Stimulated activated CD4-positive, alpha-beta T cell treated with anti-CD3 and anti-CD28 coated beads, Interleukin-2, amount 100 ng/mL, for 4 hours (primary cell): ENCODE measurements around the gene THAP5.

Source experiments
- DNase-seq: peaks from one replicate; pipeline ENCODE4 v3.0.0-alpha.2; 2020; ENCODE audit warnings: low read depth

Gene THAP5

DNA sequence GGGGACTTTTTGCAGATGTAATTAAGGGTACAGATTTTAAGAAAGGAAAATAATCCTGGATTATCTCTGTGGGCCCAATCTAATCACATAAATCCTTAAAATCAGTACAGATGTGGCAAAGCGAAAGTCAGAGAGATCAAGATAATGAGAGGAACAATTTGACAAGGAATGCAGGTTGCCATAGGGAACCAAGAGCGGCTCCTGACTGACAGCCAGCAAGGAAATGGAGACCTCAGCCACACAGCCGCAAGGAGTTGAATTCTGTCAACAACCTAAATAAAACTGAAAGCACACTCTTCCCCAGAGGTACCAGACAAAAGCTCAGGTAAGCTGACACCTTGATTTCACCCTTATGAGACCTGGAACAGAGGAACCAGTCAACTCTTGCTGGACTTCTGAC, 40.2 kb downstream of the THAP5 start:
- no peak for DNase-seq

DNA sequence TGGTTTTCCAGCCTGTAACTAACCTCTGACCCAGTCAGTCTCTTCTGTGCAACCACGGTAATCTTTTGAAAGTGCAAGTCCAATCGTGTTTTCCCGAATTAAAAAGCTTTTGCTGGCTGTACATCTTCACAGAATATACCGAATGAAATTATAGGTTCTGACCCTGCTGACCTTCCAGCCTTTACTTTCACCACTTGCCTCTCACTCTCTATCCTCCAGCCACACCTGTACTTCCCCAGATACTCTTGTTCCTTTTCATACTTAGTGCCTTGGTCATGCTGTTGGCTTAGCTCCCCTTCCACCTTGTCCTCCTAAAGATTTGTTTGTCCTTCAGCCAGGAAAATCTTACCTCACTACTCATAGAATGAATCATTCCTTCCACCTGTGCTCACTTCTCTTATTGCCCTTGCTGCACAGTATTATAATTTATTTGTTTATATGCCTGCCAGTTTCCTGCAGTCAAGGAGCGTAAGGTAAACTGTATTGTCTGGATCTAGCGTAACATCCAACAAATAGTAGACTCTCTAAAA, 41.3 kb downstream of the THAP5 start:
- no peak for DNase-seq

- DNase-seq = no peak
Measured at GRCh38 chr7:108526768-108527017, 42.8 kb downstream of the THAP5 start.

- DNase-seq = peak; percentile 100
Measured at GRCh38 chr7:108525985-108526767, 43.3 kb downstream of the THAP5 start, which contains the start of gene PNPLA8. PNPLA8 (minus strand) TSS chr7:108526135; CDS start chr7:108515491, 10,644 bp downstream.

DNA sequence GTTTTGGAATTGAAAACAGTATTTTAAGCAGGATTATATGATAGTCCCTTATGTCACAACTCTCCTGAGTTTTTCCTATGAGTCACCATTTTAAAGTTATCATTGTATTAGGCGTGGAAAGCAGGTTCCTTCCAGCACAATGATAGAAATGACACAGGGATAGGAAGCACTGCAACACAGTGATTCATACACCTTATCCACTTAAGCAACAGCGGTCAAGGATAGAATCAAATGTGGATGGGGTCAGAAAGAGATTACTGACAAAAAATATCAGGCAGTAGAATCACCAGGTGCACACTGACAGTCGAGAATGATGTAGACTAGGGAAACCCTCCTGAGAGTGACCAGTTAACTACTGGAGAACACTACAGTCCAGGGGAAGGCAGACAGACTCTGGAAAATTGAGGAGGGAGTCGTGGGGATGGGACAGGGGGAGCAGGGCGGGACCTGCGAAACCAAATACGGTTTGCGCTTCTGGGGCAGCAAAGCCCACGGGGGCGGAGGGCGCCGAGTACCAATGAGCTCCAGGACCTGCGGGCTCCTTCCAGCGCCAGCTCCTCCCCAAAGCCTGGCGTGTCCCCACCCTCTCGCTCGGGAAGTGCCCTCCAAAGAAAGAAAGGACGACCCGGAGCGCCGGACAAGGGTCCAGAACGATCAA, 44.0 kb downstream of the THAP5 start:
- peak; percentile 7 for DNase-seq

DNA sequence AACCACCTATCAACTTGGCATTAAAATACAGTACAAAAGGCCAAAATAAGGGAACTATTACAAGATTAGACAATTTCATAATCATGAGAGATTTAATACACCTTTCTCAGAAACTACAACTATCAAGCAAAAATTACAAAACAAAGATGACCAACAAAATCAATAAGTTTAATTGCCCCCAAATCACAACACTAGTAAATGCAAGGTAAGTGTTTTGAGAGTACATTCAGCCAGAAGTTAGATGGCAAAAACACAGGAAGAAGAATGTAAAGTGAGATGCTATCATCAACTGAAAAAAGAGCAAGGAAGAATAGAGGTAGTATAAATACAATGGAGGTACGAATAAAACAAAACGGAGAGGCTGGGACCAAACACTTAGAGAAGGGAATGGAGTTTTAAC, 46.7 kb downstream of the THAP5 start:
- DNase-seq = no peak

- no peak for DNase-seq
Measured at GRCh38 chr7:108517951-108518350, 51.6 kb downstream of the THAP5 start.

DNA sequence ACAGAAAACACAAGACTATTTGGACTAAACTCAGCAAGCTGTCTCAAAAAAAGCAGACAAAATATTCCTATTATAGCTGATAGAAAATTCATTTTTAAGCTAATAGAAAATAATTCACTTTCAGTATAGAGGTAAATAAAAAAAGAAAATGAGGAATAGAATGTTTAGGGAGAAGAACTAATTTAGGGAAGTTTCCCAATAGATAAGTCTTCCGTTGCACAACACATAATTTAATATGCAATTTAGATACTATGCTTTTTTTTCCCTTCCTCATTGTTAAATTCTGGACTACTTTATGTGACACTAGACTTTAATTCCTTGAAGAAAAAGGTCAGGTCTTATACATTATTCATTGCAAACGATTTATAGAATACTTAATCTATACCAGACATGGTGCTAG, 53.9 kb downstream of the THAP5 start:
- DNase-seq = no peak

DNA sequence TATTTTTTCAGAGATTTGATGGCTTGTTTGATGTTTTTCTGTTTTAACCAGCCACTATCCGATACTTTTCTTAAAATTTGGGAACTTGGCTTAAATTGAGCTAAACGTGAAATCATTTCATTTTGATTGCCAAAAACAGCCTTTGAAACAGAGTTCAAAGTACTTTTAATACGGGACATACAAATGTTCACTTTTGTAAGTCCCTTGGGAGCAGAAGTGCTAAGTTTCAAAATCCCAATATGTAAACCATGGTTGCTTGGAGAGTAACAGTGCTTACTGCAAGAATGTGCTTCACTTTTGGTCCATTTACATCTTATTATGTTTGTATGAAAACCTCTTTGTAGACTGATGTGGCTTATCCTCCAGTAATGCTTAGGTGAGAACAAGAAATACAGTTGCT, 54.5 kb downstream of the THAP5 start:
- no peak for DNase-seq
